T1000 (cell line): ENCODE data around the gene GNB1.
A peak's percentile ranks its signal among the peaks of the same experiment; 100 is the strongest.
"Not testable (repeated sequence)": the region's sequence is repeated elsewhere in the genome, so short reads cannot be mapped to it uniquely, and the experiment has no call there.

Experiments
- DNase-seq: peaks from one replicate; lab custom pipeline; 2025; ENCODE audit warnings: mixed read lengths; lab: John Stamatoyannopoulos, UW

Gene GNB1

DNA sequence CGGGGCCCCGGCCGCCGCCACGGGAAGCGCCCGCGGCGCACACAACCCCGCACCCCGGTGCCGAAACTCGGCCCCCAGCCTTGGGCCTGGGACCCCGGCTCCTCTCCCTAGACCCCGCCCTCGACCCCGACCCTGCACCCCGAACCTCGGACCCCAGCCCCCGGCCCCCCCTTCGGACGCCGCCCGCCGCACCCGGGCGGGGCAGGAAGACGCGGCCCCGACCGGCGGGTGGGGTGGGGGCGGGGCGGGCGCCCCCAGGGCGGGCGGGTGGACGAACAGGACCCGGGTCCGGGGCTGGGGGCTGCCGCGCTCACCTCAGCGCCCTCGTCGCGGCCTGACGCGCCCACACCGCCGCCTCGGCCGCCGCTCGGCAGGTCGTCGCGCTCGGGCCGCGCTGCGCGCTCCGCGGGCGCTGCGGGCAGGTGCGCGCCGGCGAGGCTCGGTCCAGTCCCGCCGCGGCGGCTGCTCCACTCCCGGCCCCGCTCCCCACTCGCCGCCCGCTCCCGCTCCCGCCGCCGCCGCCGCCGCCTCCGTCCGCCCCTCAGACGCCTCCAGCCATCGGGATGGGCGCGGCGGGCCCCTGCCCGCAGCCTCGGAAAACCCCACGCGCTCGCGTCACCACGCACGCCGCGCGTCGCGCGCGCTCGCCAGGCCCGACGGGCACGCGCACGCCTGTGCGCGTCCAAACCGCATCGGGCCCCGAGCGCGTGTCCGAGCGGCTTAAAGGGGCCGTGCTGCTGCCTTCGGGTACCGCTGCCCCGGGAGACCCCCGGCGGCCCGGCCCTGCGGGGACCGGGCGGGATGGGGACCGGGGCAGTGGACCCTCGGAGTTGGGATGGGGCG, at the start of gene GNB1:
TSS of gene GNB1 (minus strand) at position 582 of the 843 bp plus-strand sequence. CDS start 65,634 bp downstream, outside the sequence.
- DNase-seq = peak; percentile 82

DNA sequence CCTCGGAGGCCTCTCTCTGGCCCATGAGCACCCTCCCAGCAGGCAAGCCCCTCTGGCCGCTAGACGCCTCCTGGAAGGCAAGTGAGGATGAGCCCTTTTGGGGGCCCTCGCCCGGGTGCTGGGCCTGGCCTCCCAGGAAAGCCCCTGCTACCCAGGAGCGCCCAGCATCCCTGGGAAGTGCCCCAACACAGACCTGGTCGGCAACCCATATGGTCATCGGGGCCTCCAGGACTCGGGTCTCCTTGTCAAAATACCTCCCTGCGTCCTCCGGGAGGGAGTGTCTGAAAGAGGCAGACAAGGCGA, 49.2 kb upstream of the GNB1 start:
- DNase-seq = no peak

DNA sequence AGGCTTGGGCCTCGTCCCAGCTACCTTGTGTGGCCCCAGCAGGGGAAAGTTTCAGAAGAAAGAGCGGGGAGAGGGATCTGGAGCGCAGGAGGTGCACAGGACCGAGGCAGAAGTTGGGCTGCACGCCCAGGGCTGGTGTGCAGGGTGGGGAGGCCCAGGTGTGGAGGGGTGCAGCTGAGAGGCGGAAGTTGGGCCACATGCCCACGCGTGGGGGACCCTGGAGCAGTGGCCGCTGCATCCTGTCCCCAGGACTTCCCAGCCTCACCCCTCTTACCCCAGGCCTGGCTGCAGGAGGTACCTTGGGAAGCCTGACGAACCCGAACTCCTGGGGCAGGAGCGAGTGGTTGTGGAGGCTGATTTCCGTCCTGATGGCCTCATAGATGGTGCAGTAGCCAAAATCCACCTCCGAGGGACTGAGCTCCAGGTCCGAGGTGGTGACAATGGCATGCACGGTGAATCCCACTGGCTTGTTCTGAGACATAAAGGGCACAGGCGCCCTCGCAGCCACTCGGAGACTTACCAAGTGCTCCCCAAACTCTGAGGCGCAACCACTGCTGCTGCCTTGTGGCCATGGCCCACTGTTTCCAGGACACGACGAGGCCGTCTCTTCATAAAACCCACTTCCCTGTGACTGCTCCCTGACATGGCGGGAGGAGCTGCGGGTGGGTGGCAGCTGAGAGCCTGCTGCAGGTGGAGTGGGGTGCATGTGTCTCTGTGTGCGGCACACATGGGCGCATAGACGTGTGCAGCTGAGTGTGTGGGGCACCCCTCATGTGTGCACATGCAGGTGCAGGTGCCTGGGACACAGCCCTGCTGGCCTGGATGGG, 48.6 kb upstream of the GNB1 start:
- no peak for DNase-seq

GRCh38 chr1:1938613-1939295, 47.9 kb upstream of the GNB1 start:
- no peak for DNase-seq

GRCh38 chr1:1938276-1938573, 47.3 kb upstream of the GNB1 start:
- no peak for DNase-seq

GRCh38 chr1:1937549-1938275, 46.8 kb upstream of the GNB1 start:
- no peak for DNase-seq

DNA sequence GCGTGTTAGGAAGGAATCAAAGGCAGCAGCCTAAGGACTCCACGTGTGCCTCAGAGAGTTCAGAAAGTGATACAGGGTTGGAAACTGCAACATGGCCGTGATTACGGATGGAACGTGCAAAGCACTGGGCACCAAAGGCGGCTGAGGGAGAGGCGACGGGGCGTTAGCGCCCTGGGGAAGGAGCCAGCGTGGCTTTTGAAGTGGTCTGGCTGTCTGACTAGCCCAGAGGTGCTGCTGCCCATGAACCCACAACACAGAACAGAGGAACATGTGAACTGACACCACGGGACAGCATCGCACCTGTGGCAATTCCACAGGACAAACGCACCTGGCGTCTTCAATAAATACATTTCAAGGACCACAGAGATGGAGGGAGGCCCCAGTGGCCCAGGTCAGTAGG, 46.2 kb upstream of the GNB1 start:
- no peak for DNase-seq

- DNase-seq = not testable (repeated sequence)
Observed at GRCh38 chr1:1934848-1935247, 44.0 kb upstream of the GNB1 start.

DNA sequence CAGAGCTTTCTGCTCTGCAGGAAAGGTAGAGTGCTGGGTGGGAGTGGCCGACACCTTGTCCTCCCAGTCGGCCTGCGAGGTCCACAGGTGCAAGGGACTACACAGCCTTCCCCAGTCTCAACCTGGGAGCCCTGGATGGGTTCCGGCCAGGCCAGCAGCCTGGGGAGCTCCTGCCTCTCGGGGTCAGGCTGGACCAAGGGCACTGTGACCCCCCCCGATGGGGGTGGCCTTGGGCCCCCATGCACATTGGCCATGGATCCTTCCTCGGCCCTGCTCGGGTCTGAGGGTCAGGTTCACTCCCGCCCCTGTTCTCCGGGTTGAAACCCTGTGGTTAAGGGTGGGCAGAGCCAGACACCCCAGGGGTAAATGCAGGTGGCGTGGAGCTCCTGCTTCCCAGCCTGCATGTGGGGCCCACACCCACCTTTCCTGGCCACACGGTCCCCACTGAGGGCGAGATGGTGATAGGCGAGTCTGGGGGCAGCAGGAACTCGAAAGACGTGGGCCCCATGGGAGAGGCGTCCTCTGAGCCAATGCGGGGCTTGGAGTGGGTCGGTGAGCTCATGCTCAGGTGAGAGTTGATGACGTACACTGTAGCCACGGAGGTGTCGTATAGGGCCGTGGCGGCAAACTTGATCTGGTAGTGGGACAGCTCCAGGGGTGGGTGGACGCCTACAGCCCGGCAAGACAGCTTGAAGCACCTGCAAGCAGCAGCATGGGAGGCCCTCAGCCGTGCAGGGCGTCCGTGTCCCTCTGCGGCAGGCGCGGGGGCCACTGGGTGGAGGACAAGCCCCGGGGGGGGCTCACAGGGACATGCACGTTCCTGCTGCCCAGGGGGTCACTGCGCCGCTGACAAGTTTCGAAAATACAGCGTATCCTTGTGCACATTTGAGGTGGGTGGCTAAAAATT, 39.0 kb upstream of the GNB1 start:
- DNase-seq = no peak

GRCh38 chr1:1929102-1929638, 38.3 kb upstream of the GNB1 start:
- no peak for DNase-seq

GRCh38 chr1:1928231-1929101, 37.6 kb upstream of the GNB1 start:
- DNase-seq = no peak

GRCh38 chr1:1927751-1928150, 36.9 kb upstream of the GNB1 start:
- no peak for DNase-seq

- DNase-seq = no peak
Observed at GRCh38 chr1:1926886-1927660, 36.2 kb upstream of the GNB1 start.

DNA sequence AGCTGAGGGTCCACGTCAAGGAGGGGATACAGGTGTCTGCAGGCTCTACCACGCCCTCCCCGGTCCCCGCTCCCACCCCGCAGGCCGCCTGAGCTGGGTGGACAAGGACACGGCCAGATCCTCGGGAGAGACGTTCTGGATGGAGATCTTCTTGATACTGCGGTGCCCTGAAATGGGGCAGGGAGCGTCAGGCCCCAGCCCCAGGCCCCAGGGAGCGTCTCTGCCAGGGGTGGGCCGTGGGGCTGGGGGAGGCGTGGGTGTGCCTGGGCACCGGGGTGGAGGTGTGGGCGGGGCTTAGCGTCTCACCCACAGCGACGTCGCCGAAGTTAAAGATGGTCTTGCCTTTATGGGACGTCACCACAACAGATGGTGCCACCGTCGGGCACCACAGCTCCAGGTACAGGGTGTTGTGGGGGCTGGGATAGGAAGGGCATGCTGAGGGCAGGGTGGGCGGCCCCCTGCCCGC, 35.5 kb upstream of the GNB1 start:
- DNase-seq = no peak

- no peak for DNase-seq
Observed at GRCh38 chr1:1925437-1926345, 34.8 kb upstream of the GNB1 start.

DNA sequence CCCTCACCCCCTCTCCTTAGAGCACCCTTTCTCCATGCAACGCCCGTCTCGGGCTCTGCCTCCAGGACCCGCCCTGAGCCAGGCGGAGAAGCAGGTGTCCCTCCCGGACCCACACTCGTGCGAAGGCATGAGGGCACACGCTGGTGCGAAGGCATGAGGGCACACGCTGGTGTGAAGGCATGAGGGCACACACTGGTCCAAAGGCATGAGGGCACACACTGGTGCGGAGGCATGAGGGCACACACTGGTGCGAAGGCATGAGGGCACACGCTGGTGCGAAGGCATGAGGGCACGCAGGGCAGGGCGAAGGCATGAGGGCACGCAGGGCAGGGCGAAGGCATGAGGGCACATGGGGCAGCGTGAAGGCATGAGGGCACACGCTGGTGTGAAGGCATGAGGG, 34.0 kb upstream of the GNB1 start:
- DNase-seq = no peak

- DNase-seq = no peak
Observed at GRCh38 chr1:1924386-1924785, 33.5 kb upstream of the GNB1 start.
